SH-SY5Y (cell line): Measurements from ENCODE around the gene TST.

Source experiments
- GATA2 ChIP-seq: IDR thresholded peaks from 2 replicates; pipeline ENCODE4 v1.6.1; 2011; ENCODE audit warnings: mild to moderate bottlenecking, low read depth, low read length
- GATA3 ChIP-seq: IDR thresholded peaks from 2 replicates; pipeline ENCODE4 v1.6.1; 2011; ENCODE audit warnings: low read depth, mild to moderate bottlenecking, low read length, moderate library complexity

GRCh38 chr22:37060801-37061610, 41.8 kb upstream of the TST start:
- no peak for TF ChIP-seq GATA3
- no peak for TF ChIP-seq GATA2
